ENCODE measurements around the gene DIP2A. TPM values are rescaled to one million over a fixed set of nuclear protein-coding genes. Genes with fewer than 3 reads are reported as not detected.

DIP2A gene
- total RNA-seq, 1 experiment from 2014 or later = 29.4 TPM

- Histone ChIP-seq H4K20me1 (ENCODE audit: insufficient read depth, low read depth, low read length) (no peaks in the 10 kb centered on the region), H3K9me2 (replicated peaks; ENCODE audit: insufficient read depth, low read length) (no peaks in the 10 kb centered on the region), H3K27ac (ENCODE audit: low read length) (no peak overlapping the region), H3K9me3 (ENCODE audit: low read length) (peaks cover 21% of the 10 kb centered on the region), H3K79me2 (ENCODE audit: low read length) (no peaks in the 10 kb centered on the region), H3K27me3 (ENCODE audit: low read length) (no peaks in the 10 kb centered on the region), H3K9ac (ENCODE audit: low read length) (no peak overlapping the region), H3K4me2 (ENCODE audit: low read depth, low read length, poor library complexity, severe bottlenecking) (no peak overlapping the region), H3K36me3 (ENCODE audit: insufficient read depth, low read length) (peaks cover 44% of the 10 kb centered on the region), H3K4me3 (ENCODE audit: low read length) (no peak overlapping the region), H3K4me1 (ENCODE audit: low read length) (no peaks in the 10 kb centered on the region), H2AFZ (ENCODE audit: low read length) (no peak overlapping the region)
- DNase-seq = no peak
Observed at GRCh38 chr21:46581780-46582307, 123.2 kb downstream of the DIP2A start.

- no peaks in the 10 kb centered on the region for H3K79me2 ChIP-seq (ENCODE audit: low read length)
- H3K36me3 ChIP-seq (ENCODE audit: insufficient read depth, low read length) = peaks cover 34% of the 10 kb centered on the region
- no peak overlapping the region for H3K4me3 ChIP-seq (ENCODE audit: low read length)
- H2AFZ ChIP-seq (ENCODE audit: low read length) = no peak overlapping the region
- no peak overlapping the region for H3K4me2 ChIP-seq (ENCODE audit: low read depth, low read length, poor library complexity, severe bottlenecking)
- no peak overlapping the region for H3K27ac ChIP-seq (ENCODE audit: low read length)
- no peaks in the 10 kb centered on the region for H3K4me1 ChIP-seq (ENCODE audit: low read length)
- H3K9ac ChIP-seq (ENCODE audit: low read length) = no peak overlapping the region
- H3K9me3 ChIP-seq (ENCODE audit: low read length) = peaks cover 17% of the 10 kb centered on the region
- no peak for DNase-seq
- H4K20me1 ChIP-seq (ENCODE audit: insufficient read depth, low read depth, low read length) = no peaks in the 10 kb centered on the region
- no peaks in the 10 kb centered on the region for H3K27me3 ChIP-seq (ENCODE audit: low read length)
- H3K9me2 ChIP-seq (replicated peaks; ENCODE audit: insufficient read depth, low read length) = no peaks in the 10 kb centered on the region
Observed at GRCh38 chr21:46585191-46585953, 126.7 kb downstream of the DIP2A start.

- H2AFZ ChIP-seq (ENCODE audit: low read length) = no peak overlapping the region
- H3K36me3 ChIP-seq (ENCODE audit: insufficient read depth, low read length) = no peaks in the 10 kb centered on the region
- no peak overlapping the region for H3K9ac ChIP-seq (ENCODE audit: low read length)
- H3K4me3 ChIP-seq (ENCODE audit: low read length) = no peak overlapping the region
- no peak overlapping the region for H3K4me2 ChIP-seq (ENCODE audit: low read depth, low read length, poor library complexity, severe bottlenecking)
- H3K27me3 ChIP-seq (ENCODE audit: low read length) = no peaks in the 10 kb centered on the region
- no peak overlapping the region for H3K27ac ChIP-seq (ENCODE audit: low read length)
- H3K9me2 ChIP-seq (replicated peaks; ENCODE audit: insufficient read depth, low read length) = no peaks in the 10 kb centered on the region
- DNase-seq = no peak
- H3K79me2 ChIP-seq (ENCODE audit: low read length) = no peaks in the 10 kb centered on the region
- no peaks in the 10 kb centered on the region for H4K20me1 ChIP-seq (ENCODE audit: insufficient read depth, low read depth, low read length)
- H3K9me3 ChIP-seq (ENCODE audit: low read length) = peaks cover 5% of the 10 kb centered on the region; the same call in 1 of the 2 replicates
- H3K4me1 ChIP-seq (ENCODE audit: low read length) = no peaks in the 10 kb centered on the region
Observed at GRCh38 chr21:46594276-46594675, 135.6 kb downstream of the DIP2A start.

- H3K36me3 ChIP-seq (ENCODE audit: insufficient read depth, low read length) = no peaks in the 10 kb centered on the region
- no peaks in the 10 kb centered on the region for H3K4me1 ChIP-seq (ENCODE audit: low read length)
- no peaks in the 10 kb centered on the region for H3K79me2 ChIP-seq (ENCODE audit: low read length)
- H4K20me1 ChIP-seq (ENCODE audit: insufficient read depth, low read depth, low read length) = no peaks in the 10 kb centered on the region
- no peak overlapping the region for H3K27ac ChIP-seq (ENCODE audit: low read length)
- no peak overlapping the region for H3K4me2 ChIP-seq (ENCODE audit: low read depth, low read length, poor library complexity, severe bottlenecking)
- no peaks in the 10 kb centered on the region for H3K9me2 ChIP-seq (replicated peaks; ENCODE audit: insufficient read depth, low read length)
- H2AFZ ChIP-seq (ENCODE audit: low read length) = no peak overlapping the region
- H3K9me3 ChIP-seq (ENCODE audit: low read length) = peaks cover 2% of the 10 kb centered on the region; the same call in 1 of the 2 replicates
- no peaks in the 10 kb centered on the region for H3K27me3 ChIP-seq (ENCODE audit: low read length)
- H3K4me3 ChIP-seq (ENCODE audit: low read length) = no peak overlapping the region
- H3K9ac ChIP-seq (ENCODE audit: low read length) = no peak overlapping the region
- DNase-seq = no peak
Observed at GRCh38 chr21:46596201-46596600, 137.5 kb downstream of the DIP2A start.

- H3K27ac ChIP-seq (ENCODE audit: low read length) = no peak overlapping the region
- H3K4me2 ChIP-seq (ENCODE audit: low read depth, low read length, poor library complexity, severe bottlenecking) = no peak overlapping the region
- no peak overlapping the region for H3K4me3 ChIP-seq (ENCODE audit: low read length)
- H4K20me1 ChIP-seq (ENCODE audit: insufficient read depth, low read depth, low read length) = no peaks in the 10 kb centered on the region
- H3K36me3 ChIP-seq (ENCODE audit: insufficient read depth, low read length) = no peaks in the 10 kb centered on the region
- H2AFZ ChIP-seq (ENCODE audit: low read length) = no peak overlapping the region
- peaks cover 2% of the 10 kb centered on the region; the same call in 1 of the 2 replicates for H3K9me3 ChIP-seq (ENCODE audit: low read length)
- no peak for DNase-seq
- no peaks in the 10 kb centered on the region for H3K4me1 ChIP-seq (ENCODE audit: low read length)
- no peaks in the 10 kb centered on the region for H3K27me3 ChIP-seq (ENCODE audit: low read length)
- no peak overlapping the region for H3K9ac ChIP-seq (ENCODE audit: low read length)
- H3K9me2 ChIP-seq (replicated peaks; ENCODE audit: insufficient read depth, low read length) = no peaks in the 10 kb centered on the region
- no peaks in the 10 kb centered on the region for H3K79me2 ChIP-seq (ENCODE audit: low read length)
Observed at GRCh38 chr21:46597031-46597430, 138.3 kb downstream of the DIP2A start.

GRCh38 chr21:46597896-46598343, 139.2 kb downstream of the DIP2A start:
- no peaks in the 10 kb centered on the region for H3K27me3 ChIP-seq (ENCODE audit: low read length)
- no peak overlapping the region for H3K4me2 ChIP-seq (ENCODE audit: low read depth, low read length, poor library complexity, severe bottlenecking)
- no peaks in the 10 kb centered on the region for H3K36me3 ChIP-seq (ENCODE audit: insufficient read depth, low read length)
- H3K9me2 ChIP-seq (replicated peaks; ENCODE audit: insufficient read depth, low read length) = no peaks in the 10 kb centered on the region
- H3K9ac ChIP-seq (ENCODE audit: low read length) = no peak overlapping the region
- no peak overlapping the region for H3K27ac ChIP-seq (ENCODE audit: low read length)
- H3K79me2 ChIP-seq (ENCODE audit: low read length) = no peaks in the 10 kb centered on the region
- H3K9me3 ChIP-seq (ENCODE audit: low read length) = peaks cover 2% of the 10 kb centered on the region; the same call in 1 of the 2 replicates
- no peaks in the 10 kb centered on the region for H4K20me1 ChIP-seq (ENCODE audit: insufficient read depth, low read depth, low read length)
- H3K4me3 ChIP-seq (ENCODE audit: low read length) = no peak overlapping the region
- no peak overlapping the region for H2AFZ ChIP-seq (ENCODE audit: low read length)
- DNase-seq = no peak
- no peaks in the 10 kb centered on the region for H3K4me1 ChIP-seq (ENCODE audit: low read length)

GRCh38 chr21:46598581-46599572, 140.2 kb downstream of the DIP2A start:
- Histone ChIP-seq H3K79me2 (ENCODE audit: low read length) (no peaks in the 10 kb centered on the region), H4K20me1 (ENCODE audit: insufficient read depth, low read depth, low read length) (no peaks in the 10 kb centered on the region), H3K9ac (ENCODE audit: low read length) (no peak overlapping the region), H3K9me2 (replicated peaks; ENCODE audit: insufficient read depth, low read length) (no peaks in the 10 kb centered on the region), H3K27ac (ENCODE audit: low read length) (no peak overlapping the region), H3K9me3 (ENCODE audit: low read length) (peaks cover 2% of the 10 kb centered on the region; the same call in 1 of the 2 replicates), H3K4me1 (ENCODE audit: low read length) (no peaks in the 10 kb centered on the region), H2AFZ (ENCODE audit: low read length) (no peak overlapping the region), H3K4me3 (ENCODE audit: low read length) (no peak overlapping the region), H3K36me3 (ENCODE audit: insufficient read depth, low read length) (no peaks in the 10 kb centered on the region), H3K4me2 (ENCODE audit: low read depth, low read length, poor library complexity, severe bottlenecking) (no peak overlapping the region), H3K27me3 (ENCODE audit: low read length) (no peaks in the 10 kb centered on the region)
- no peak for DNase-seq

GRCh38 chr21:46600305-46600704, 141.6 kb downstream of the DIP2A start:
- H4K20me1 ChIP-seq (ENCODE audit: insufficient read depth, low read depth, low read length) = no peaks in the 10 kb centered on the region
- H3K4me3 ChIP-seq (ENCODE audit: low read length) = no peak overlapping the region
- H2AFZ ChIP-seq (ENCODE audit: low read length) = no peak overlapping the region
- H3K4me1 ChIP-seq (ENCODE audit: low read length) = no peaks in the 10 kb centered on the region
- H3K79me2 ChIP-seq (ENCODE audit: low read length) = no peaks in the 10 kb centered on the region
- no peak overlapping the region for H3K4me2 ChIP-seq (ENCODE audit: low read depth, low read length, poor library complexity, severe bottlenecking)
- no peaks in the 10 kb centered on the region for H3K9me3 ChIP-seq (ENCODE audit: low read length)
- H3K9ac ChIP-seq (ENCODE audit: low read length) = no peak overlapping the region
- H3K27ac ChIP-seq (ENCODE audit: low read length) = no peak overlapping the region
- no peaks in the 10 kb centered on the region for H3K27me3 ChIP-seq (ENCODE audit: low read length)
- H3K9me2 ChIP-seq (replicated peaks; ENCODE audit: insufficient read depth, low read length) = no peaks in the 10 kb centered on the region
- DNase-seq = no peak
- H3K36me3 ChIP-seq (ENCODE audit: insufficient read depth, low read length) = no peaks in the 10 kb centered on the region
